HS-27A (cell line): ENCODE measurements around the gene HNF1B.
A peak's percentile ranks its signal among the peaks of the same experiment; 100 is the strongest.
"Not testable (repeated sequence)": the region's sequence is repeated elsewhere in the genome, so short reads cannot be mapped to it uniquely, and the experiment has no call there.

ENCODE experiments used
- DNase-seq: peaks from one replicate; pipeline ENCODE4 v3.0.0-alpha.2; 2012; ENCODE audit warnings: low read depth, missing footprints

The HNF1B gene

GRCh38 chr17:37702598-37702997 lies 42.3 kb downstream of the HNF1B start:
- peak; percentile 47 for DNase-seq

- no peak for DNase-seq
Measured at GRCh38 chr17:37701496-37701898, 43.4 kb downstream of the HNF1B start.

- no peak for DNase-seq
Measured at GRCh38 chr17:37700881-37701280, 44.0 kb downstream of the HNF1B start.

GRCh38 chr17:37699285-37699973 lies 45.4 kb downstream of the HNF1B start:
- no peak for DNase-seq

GRCh38 chr17:37698911-37699255 lies 46.0 kb downstream of the HNF1B start:
- no peak for DNase-seq

GRCh38 chr17:37698132-37698910 lies 46.5 kb downstream of the HNF1B start:
- DNase-seq, result no peak

GRCh38 chr17:37697381-37697780 lies 47.5 kb downstream of the HNF1B start:
- DNase-seq, result no peak

GRCh38 chr17:37696366-37696765 lies 48.5 kb downstream of the HNF1B start:
- DNase-seq, result no peak

- no peak for DNase-seq
Measured at GRCh38 chr17:37695726-37696125, 49.1 kb downstream of the HNF1B start.

- DNase-seq, result no peak
Measured at GRCh38 chr17:37694734-37695133, 50.1 kb downstream of the HNF1B start.

GRCh38 chr17:37693328-37693727 lies 51.5 kb downstream of the HNF1B start:
- DNase-seq, result no peak

- DNase-seq, result no peak
Measured at GRCh38 chr17:37691807-37692206, 53.1 kb downstream of the HNF1B start.

- no peak for DNase-seq
Measured at GRCh38 chr17:37689317-37689716, 55.5 kb downstream of the HNF1B start.

- no peak for DNase-seq
Measured at GRCh38 chr17:37683454-37683984, 61.3 kb downstream of the HNF1B start.

GRCh38 chr17:37682007-37682406 lies 62.9 kb downstream of the HNF1B start:
- no peak for DNase-seq

- not testable (repeated sequence) for DNase-seq
Measured at GRCh38 chr17:37679995-37680394, 64.9 kb downstream of the HNF1B start.

GRCh38 chr17:37678036-37678435 lies 66.8 kb downstream of the HNF1B start:
- no peak for DNase-seq

GRCh38 chr17:37677021-37677420 lies 67.8 kb downstream of the HNF1B start:
- no peak for DNase-seq

- no peak for DNase-seq
Measured at GRCh38 chr17:37676115-37676925, 68.5 kb downstream of the HNF1B start.

GRCh38 chr17:37674511-37674910 lies 70.3 kb downstream of the HNF1B start:
- no peak for DNase-seq

- DNase-seq, result no peak
Measured at GRCh38 chr17:37673386-37673785, 71.5 kb downstream of the HNF1B start.

- no peak for DNase-seq
Measured at GRCh38 chr17:37672548-37673078, 72.2 kb downstream of the HNF1B start.
